Uterine smooth muscle cell (primary cell): Measurements from ENCODE around the gene SPRR3. TPM values are rescaled to one million over a fixed set of nuclear protein-coding genes. Genes with fewer than 3 reads are reported as not detected.

Experiments
- total RNA-seq: library from RNA; depleted of rRNA; stranded (reverse); fragments of >200 nt; gene quantifications from 2 replicates; pipeline ENCODE4 v1.2.3, GENCODE V29; 2014

SPRR3 gene
- total RNA-seq: not detected in 2 replicates

GRCh38 chr1:153001382-153001781 lies at the start of gene SPRR3:
Gene SPRR3, plus strand, starts transcription at chr1:153001749. Its CDS starts 1,272 bp downstream, at chr1:153003021.

DNA sequence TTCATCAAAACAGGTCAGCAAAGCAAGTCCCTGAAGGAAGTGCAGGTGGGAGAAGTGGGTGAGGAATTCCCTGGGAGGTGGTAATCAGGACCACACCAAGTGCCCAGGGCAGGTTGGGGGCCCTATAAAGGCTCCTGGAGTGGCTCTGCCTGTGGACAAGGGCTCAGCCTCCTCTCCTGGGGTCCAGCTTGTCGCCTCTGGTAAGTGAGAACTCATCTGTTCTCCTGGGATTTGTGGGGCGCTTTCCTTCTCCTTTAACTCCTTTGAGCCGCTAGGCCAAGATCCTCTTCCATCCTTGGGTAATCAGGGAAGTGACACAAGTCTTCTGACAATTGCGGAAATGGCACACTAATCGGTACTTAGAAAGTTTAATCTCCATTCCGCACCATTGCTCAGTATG lies 31.1 kb upstream of the SPRR3 start, which contains the start of gene SPRR4:
SPRR4 (plus strand) TSS at position 154 of the 400 bp plus-strand sequence. CDS start 1,243 bp downstream, outside the sequence.

DNA sequence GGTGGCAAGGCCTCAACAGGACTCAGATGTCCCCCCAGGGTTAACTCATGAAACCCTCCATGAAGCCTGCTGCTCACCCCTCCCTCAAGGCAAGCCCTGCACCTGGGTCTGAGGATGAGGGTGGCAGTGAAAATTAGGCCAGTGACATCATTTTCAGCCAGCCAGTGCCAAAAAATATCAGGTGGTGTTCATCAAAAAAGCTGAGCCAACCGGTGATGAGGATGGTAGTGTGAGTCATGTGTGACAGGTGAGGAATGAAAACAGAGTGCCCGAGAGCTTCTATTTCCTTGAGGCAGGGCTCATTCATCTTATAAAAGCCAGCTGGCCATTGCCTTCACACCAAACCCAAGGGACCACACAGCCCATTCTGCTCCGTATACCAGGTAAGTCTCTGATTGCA lies 17.8 kb upstream of the SPRR3 start, which contains the start of gene SPRR1A:
SPRR1A (plus strand) TSS at position 339 of the 400 bp plus-strand sequence. CDS start 1,150 bp downstream, outside the sequence.

DNA sequence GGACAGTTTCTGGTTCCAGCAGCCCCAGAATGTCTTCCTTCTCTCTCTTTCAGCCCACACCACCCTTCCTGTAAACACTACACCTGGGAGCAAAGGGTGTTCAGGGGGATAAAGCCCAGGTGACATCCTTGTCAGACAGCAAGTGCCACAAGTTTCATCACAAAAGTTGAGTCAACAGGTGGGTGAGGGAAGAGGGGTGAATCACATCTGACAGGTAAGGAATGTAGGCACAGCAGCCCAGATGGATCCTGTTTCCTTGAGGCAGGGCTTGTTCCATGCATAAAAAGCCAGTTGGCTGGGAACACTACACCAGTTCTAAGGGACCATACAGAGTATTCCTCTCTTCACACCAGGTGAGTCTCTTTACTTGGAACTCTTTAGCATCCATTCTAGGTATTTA lies 29.3 kb downstream of the SPRR3 start, which contains the start of gene SPRR1B:
SPRR1B (plus strand) TSS at position 309 of the 400 bp plus-strand sequence. CDS start 1,143 bp downstream, outside the sequence.

DNA sequence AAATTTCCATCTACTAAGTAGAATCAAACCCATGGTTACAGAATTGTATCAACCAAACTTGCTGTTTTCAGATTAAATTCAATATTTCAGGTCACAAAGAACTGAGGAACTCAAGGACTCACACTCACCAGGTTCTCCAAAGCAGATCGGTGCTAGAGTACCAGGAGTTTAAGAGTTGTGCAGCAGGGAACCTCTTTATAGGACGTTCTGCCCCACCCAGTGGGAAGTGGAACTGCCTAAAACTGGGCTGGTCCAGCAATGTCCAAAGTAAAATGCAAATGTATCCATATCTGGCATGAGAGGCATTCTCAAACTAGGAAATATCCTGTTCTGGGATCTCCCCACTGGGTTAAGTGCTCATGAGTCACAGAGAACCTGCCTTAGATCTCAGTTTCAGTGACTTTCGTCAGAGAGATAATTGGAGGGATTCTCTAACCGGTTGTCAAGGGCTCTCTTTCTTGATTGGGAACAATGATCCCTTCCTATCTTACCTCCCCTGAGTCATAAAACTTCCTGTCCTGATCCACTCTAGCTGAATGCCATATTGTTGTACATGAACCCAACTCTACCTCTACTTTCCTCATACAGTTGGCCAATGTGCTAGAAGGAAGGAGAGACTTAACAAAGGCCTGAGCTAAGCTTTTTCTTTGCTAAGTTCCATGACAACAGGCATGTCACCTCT lies 39.5 kb downstream of the SPRR3 start, which contains the start of gene SPRR2D:
SPRR2D (minus strand) TSS at position 171 of the 682 bp plus-strand sequence. CDS start 774 bp downstream, outside the sequence.

Other genes starting within 250 kb of the SPRR3 start
- not detected in 2 replicates for gene KPRP, start 243.7 kb upstream of the SPRR3 start, total RNA-seq
- 0.62 TPM in 1 of 2 replicates, not detected in the other for gene LCE1F, start 226.6 kb upstream of the SPRR3 start, total RNA-seq
- gene LCE1E, start 215.5 kb upstream of the SPRR3 start, total RNA-seq: not detected in 2 replicates
- gene LCE1D, start 205.0 kb upstream of the SPRR3 start, total RNA-seq: not detected in 2 replicates
- not detected in 2 replicates for gene LCE1C, start 195.1 kb upstream of the SPRR3 start, total RNA-seq
- not detected in 2 replicates for gene LCE1B, start 189.8 kb upstream of the SPRR3 start, total RNA-seq
- not detected in 2 replicates for gene LCE1A, start 174.3 kb upstream of the SPRR3 start, total RNA-seq
- gene LCE6A, start 158.9 kb upstream of the SPRR3 start, total RNA-seq: not detected in 2 replicates
- not detected in 2 replicates for gene LCE7A, start 141.8 kb upstream of the SPRR3 start, total RNA-seq
- gene SMCP, start 123.4 kb upstream of the SPRR3 start, total RNA-seq: 0.11 TPM in 1 of 2 replicates, not detected in the other
- 0.37 and 1.7 TPM in 2 replicates for gene IVL, start 93.2 kb upstream of the SPRR3 start, total RNA-seq
- not detected in 2 replicates for gene SPRR5, start 54.5 kb upstream of the SPRR3 start, total RNA-seq
- gene SPRR4, start 31.1 kb upstream of the SPRR3 start, total RNA-seq: not detected in 2 replicates
- gene SPRR1A, start 17.7 kb upstream of the SPRR3 start, total RNA-seq: not detected in 2 replicates
- gene SPRR1B, start 29.5 kb downstream of the SPRR3 start, total RNA-seq: not detected in 2 replicates
- gene SPRR2D, start 39.4 kb downstream of the SPRR3 start, total RNA-seq: not detected in 2 replicates
- not detected in 2 replicates for gene SPRR2A, start 55.8 kb downstream of the SPRR3 start, total RNA-seq
- not detected in 2 replicates for gene SPRR2B, start 69.9 kb downstream of the SPRR3 start, total RNA-seq
- not detected in 2 replicates for gene SPRR2E, start 92.8 kb downstream of the SPRR3 start, total RNA-seq
- not detected in 2 replicates for gene SPRR2F, start 111.8 kb downstream of the SPRR3 start, total RNA-seq
- not detected in 2 replicates for gene SPRR2G, start 149.1 kb downstream of the SPRR3 start, total RNA-seq
- not detected in 2 replicates for gene LELP1, start 201.7 kb downstream of the SPRR3 start, total RNA-seq
- 0.12 and 1.2 TPM in 2 replicates for gene PRR9, start 215.8 kb downstream of the SPRR3 start, total RNA-seq